Testis (tissue), 2 donors: ENCODE data around the gene KIRREL1.

ENCODE experiments used
- POLR2A ChIP-seq: fragments of 450-650 bp; IDR thresholded peaks from one replicate; pipeline ENCODE4 v1.6.1; 2017; ENCODE audit warnings: antibody characterized with exemption, mild to moderate bottlenecking, moderate library complexity
- TF ChIP-seq, protein P1 (sequence below), 3 experiments: fragments of 450-650 bp in 2 of 3; fragments of 200-600 bp in 1 of 3; sonication (generic) in 1 of 3; IDR thresholded peaks; one replicate each; pipeline ENCODE4 v1.5.1; 2016 to 2019; ENCODE audit warnings: antibody characterized with exemption in 3 of 3, mild to moderate bottlenecking in 2 of 3, moderate library complexity in 1 of 3

DNA sequence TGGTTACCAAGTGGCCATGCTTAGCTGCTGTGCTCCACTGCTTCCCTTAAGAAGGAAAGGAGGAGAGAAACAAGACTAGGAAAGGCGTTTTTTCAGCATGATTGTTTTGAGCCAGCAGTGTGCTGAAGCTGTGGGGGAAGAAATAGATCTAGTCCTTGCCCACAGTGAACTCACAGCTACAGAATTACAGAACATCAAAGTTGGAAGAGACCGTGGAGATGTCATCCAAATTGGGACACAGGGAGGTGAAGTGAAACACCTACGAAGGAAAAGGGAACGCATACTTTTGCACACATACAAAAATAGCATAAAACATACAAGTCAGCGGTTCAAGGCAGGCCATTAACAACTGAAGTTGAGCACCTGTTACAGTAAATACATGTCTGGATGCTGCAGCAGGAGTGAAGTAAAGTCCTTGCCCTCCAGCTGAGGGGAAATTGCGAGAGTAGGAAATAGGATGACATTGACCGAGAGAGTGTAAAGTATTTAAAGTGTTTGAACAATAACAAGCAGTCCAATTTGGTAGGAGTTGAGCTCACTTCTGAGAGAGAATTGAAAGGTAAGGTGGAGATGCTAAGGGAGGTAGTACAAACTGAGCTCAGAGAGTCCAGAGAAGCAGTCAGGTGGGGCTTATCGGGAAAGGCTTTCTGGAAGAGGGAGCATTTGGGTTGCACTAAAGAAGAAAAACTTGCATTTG lies 55.1 kb downstream of the KIRREL1 start:
- TF ChIP-seq, protein P1, sequence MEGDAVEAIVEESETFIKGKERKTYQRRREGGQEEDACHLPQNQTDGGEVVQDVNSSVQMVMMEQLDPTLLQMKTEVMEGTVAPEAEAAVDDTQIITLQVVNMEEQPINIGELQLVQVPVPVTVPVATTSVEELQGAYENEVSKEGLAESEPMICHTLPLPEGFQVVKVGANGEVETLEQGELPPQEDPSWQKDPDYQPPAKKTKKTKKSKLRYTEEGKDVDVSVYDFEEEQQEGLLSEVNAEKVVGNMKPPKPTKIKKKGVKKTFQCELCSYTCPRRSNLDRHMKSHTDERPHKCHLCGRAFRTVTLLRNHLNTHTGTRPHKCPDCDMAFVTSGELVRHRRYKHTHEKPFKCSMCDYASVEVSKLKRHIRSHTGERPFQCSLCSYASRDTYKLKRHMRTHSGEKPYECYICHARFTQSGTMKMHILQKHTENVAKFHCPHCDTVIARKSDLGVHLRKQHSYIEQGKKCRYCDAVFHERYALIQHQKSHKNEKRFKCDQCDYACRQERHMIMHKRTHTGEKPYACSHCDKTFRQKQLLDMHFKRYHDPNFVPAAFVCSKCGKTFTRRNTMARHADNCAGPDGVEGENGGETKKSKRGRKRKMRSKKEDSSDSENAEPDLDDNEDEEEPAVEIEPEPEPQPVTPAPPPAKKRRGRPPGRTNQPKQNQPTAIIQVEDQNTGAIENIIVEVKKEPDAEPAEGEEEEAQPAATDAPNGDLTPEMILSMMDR (IDR thresholded peaks at IDR 0.05), result no peak
- TF ChIP-seq POLR2A, result no peak
